Endothelial cell of umbilical vein (primary cell): ENCODE data around the gene FAM217A. TPM values are rescaled to one million over a fixed set of nuclear protein-coding genes. Genes with fewer than 3 reads are reported as not detected.

Source experiments
- BruUV-seq: library from RNA; stranded (reverse); fragments of 400-500 nt; replicated peaks from 2 replicates; lab custom pipeline; 2021; lab: Mats Ljungman, UMichigan
- CTCF ChIA-PET: fragments of 300-600, 350-600 bp; sonication (Branson Sonifier 250); formaldehyde crosslinking; loops from one replicate; lab custom pipeline; 2021; ENCODE audit warnings: antibody characterized with exemption, inconsistent platforms; lab: Charles Lee
- POLR2A ChIA-PET: fragments of 300-600, 350-600 bp; sonication (Branson Sonifier 250); formaldehyde crosslinking; loops from one replicate; lab custom pipeline; 2021; ENCODE audit warnings: antibody characterized with exemption, inconsistent platforms; lab: Charles Lee
- DNase-seq: peaks from one replicate; pipeline ENCODE4 v3.0.0-alpha.2; 2011; ENCODE audit warnings: low read depth, low spot score
- FAIRE-seq: peaks from 2 replicates; lab custom pipeline; 2011; peaks lifted over from hg19 to GRCh38; lab: Jason Lieb, UNC
- H2AFZ ChIP-seq: 2 replicates; pipeline ENCODE4 v1.6.0; 2012; ENCODE audit warnings: low read depth, low read length, control low read depth, inconsistent platforms
- H3K27ac ChIP-seq: 2 replicates; pipeline ENCODE4 v1.5.1; 2011; ENCODE audit warnings: low read depth, mild to moderate bottlenecking, control low read depth, low read length, moderate library complexity; ENCODE audit not compliant: insufficient read depth
- H3K27me3 ChIP-seq, 2 experiments: 2 replicates each; pipeline versions ENCODE4 v1.6.0 to v1.6.1; 2011; ENCODE audit warnings: low read length in 2 of 2, mixed read lengths in 1 of 2; ENCODE audit not compliant: control insufficient read depth in 2 of 2, insufficient read depth in 2 of 2
- H3K36me3 ChIP-seq, 2 experiments: 2 replicates in 1 of 2; 3 replicates in 1 of 2; pipeline ENCODE4 v1.5.1; 2011; ENCODE audit warnings: low read length in 2 of 2, mild to moderate bottlenecking in 1 of 2, moderate library complexity in 1 of 2; ENCODE audit not compliant: control insufficient read depth in 2 of 2, insufficient read depth in 2 of 2; ENCODE audit errors: extremely low read depth in 1 of 2
- H3K4me1 ChIP-seq: 3 replicates; pipeline ENCODE4 v1.5.1; 2011; ENCODE audit warnings: mild to moderate bottlenecking, low read length; ENCODE audit not compliant: control insufficient read depth, insufficient read depth; ENCODE audit errors: extremely low read depth
- H3K4me2 ChIP-seq: 2 replicates; pipeline ENCODE4 v1.6.1; 2011; ENCODE audit warnings: low read length, control low read depth, mixed read lengths; ENCODE audit not compliant: insufficient read depth
- H3K4me3 ChIP-seq, 3 experiments: fragments of 200-600 bp in 1 of 3; sonication (generic), shearing (Covaris generic) in 1 of 3; replicated peaks in 1 of 3; 2 replicates each; pipeline ENCODE4 v1.5.1; 2011 to 2016; ENCODE audit warnings: control low read depth in 3 of 3, low read length in 3 of 3, mild to moderate bottlenecking in 2 of 3, inconsistent platforms in 1 of 3, low read depth in 1 of 3, moderate library complexity in 1 of 3; ENCODE audit not compliant: insufficient read depth in 1 of 3
- H3K79me2 ChIP-seq: 2 replicates; pipeline ENCODE4 v1.6.0; 2012; ENCODE audit warnings: low read length, inconsistent platforms; ENCODE audit not compliant: control insufficient read depth, insufficient read depth
- H3K9ac ChIP-seq: replicated peaks from 2 replicates; pipeline ENCODE3; 2011; ENCODE audit warnings: low read length, control low read depth; ENCODE audit not compliant: insufficient read depth; ENCODE audit errors: extremely low read depth
- H3K9me1 ChIP-seq: replicated peaks from 3 replicates; pipeline ENCODE4 v1.6.0; 2011; ENCODE audit warnings: mild to moderate bottlenecking, low read length; ENCODE audit not compliant: control insufficient read depth, insufficient read depth; ENCODE audit errors: extremely low read depth
- H3K9me3 ChIP-seq: replicated peaks from 2 replicates; pipeline ENCODE4 v1.5.1; 2012; ENCODE audit warnings: low read length, inconsistent platforms; ENCODE audit not compliant: control insufficient read depth, insufficient read depth
- H4K20me1 ChIP-seq: replicated peaks from 2 replicates; pipeline ENCODE3; 2011; ENCODE audit warnings: mild to moderate bottlenecking, low read length; ENCODE audit not compliant: control insufficient read depth, insufficient read depth; ENCODE audit errors: extremely low read depth
- CTCF ChIP-seq, 2 donors: IDR thresholded peaks; 1 replicate in 1 of 2; 2 replicates in 1 of 2; pipeline ENCODE4 v1.5.1; 2011; ENCODE audit warnings: low read length in 2 of 2, mild to moderate bottlenecking in 2 of 2, moderate library complexity in 2 of 2, control low read depth in 1 of 2, inconsistent platforms in 1 of 2, low read depth in 1 of 2; ENCODE audit not compliant: insufficient read depth in 1 of 2; ENCODE audit errors: extremely low read depth in 1 of 2
- EZH2 ChIP-seq: IDR thresholded peaks from 2 replicates; pipeline ENCODE4 v1.6.1; 2012; ENCODE audit warnings: borderline replicate concordance, low read depth, mild to moderate bottlenecking, moderate library complexity, low read length, inconsistent platforms; ENCODE audit not compliant: severe bottlenecking
- FOS ChIP-seq: IDR thresholded peaks from 2 replicates; pipeline ENCODE4 v1.6.1; 2011; ENCODE audit warnings: mild to moderate bottlenecking, low read length, moderate library complexity, borderline replicate concordance; ENCODE audit not compliant: insufficient read depth
- GATA2 ChIP-seq: IDR thresholded peaks from 2 replicates; pipeline ENCODE4 v1.7.0; 2011; ENCODE audit warnings: low read depth, mild to moderate bottlenecking, moderate library complexity, mixed read lengths, low read length; ENCODE audit not compliant: insufficient read length, insufficient read depth
- JUN ChIP-seq: IDR thresholded peaks from 2 replicates; pipeline ENCODE4 v1.6.1; 2011; ENCODE audit warnings: borderline replicate concordance, low read depth; ENCODE audit not compliant: insufficient read length, insufficient read depth
- MAX ChIP-seq: IDR thresholded peaks from 2 replicates; pipeline ENCODE4 v1.6.1; 2011; ENCODE audit not compliant: insufficient read depth, insufficient read length
- MYC ChIP-seq: IDR thresholded peaks from one replicate; pipeline ENCODE4 v1.6.1; 2011; ENCODE audit warnings: mild to moderate bottlenecking, low read depth, low read length
- POLR2A ChIP-seq: IDR thresholded peaks from 2 replicates; pipeline ENCODE4 v1.6.1; 2012; ENCODE audit warnings: low read depth, mild to moderate bottlenecking, control low read depth, low read length
- POLR2AphosphoS5 ChIP-seq: IDR thresholded peaks from 2 replicates; pipeline ENCODE4 v1.6.1; 2012; ENCODE audit warnings: low read depth, mild to moderate bottlenecking, control low read depth, low read length, moderate library complexity; ENCODE audit not compliant: insufficient read depth
- dilution Hi-C: fragments of 300-500 bp; cut with MboI; formaldehyde crosslinking; loops from one replicate; pipeline ENCODE4 v1.15.0; 2019; ENCODE audit warnings: low sequenced_read_pairs; ENCODE audit not compliant: extremely low pct_ligation_motif_present
- intact Hi-C: fragments of 100-400 bp; cut with micrococcal nuclease; formaldehyde crosslinking; loops from one replicate; pipeline ENCODE4 v1.10.0; 2022
- polyA plus RNA-seq, 4 experiments: library from polyadenylated mRNA; depleted of rRNA in 3 of 4; stranded (reverse) in 3 of 4; unstranded in 1 of 4; fragments of >200 nt; gene quantifications; 2 replicates each; pipeline versions ENCODE4 v1.2.1 to v1.2.3, GENCODE V29; 2011 to 2012; ENCODE audit warnings: missing spikeins in 1 of 4
- total RNA-seq: library from RNA; stranded (reverse); gene quantifications from 2 replicates; pipeline ENCODE4 v1.2.3, GENCODE V29; 2021

Gene FAM217A
- total and polyA plus RNA-seq, 2 donors (not counting 3 experiments of a cell fraction or from before 2014, with no cell fraction given) = not detected

- H4K20me1 ChIP-seq = no peaks in the 10 kb centered on the region
- no peak overlapping the region for H3K27ac ChIP-seq
- no peak for DNase-seq
- H3K27me3 ChIP-seq = no peaks in the 10 kb centered on the region
- peaks cover 3% of the 10 kb centered on the region for H3K79me2 ChIP-seq
- no TSS peak for BruUV-seq
- ChIA-PET POLR2A (no interaction called here), CTCF (interaction anchor here (0.8 to 8.0 kb wide), 5 partner anchors 8 to 153 kb away, joined by 3 to 120 read pairs (median 5); no protein-coding TSS in a partner anchor)
- H3K9me1 ChIP-seq = no peaks in the 10 kb centered on the region
- intact Hi-C loops (no loop called here), dilution Hi-C loops (no loop called here)
- no peaks in the 10 kb centered on the region for H3K9me3 ChIP-seq
- TF ChIP-seq MYC (no peak), POLR2AphosphoS5 (no peak), POLR2A (no peak), JUN (no peak), EZH2 (no peak), MAX (no peak), FOS (no peak), CTCF (IDR thresholded peaks at IDR 0.05; ENCODE audit: extremely low read depth in 1 of 2, insufficient read depth in 1 of 2, low read depth in 1 of 2, low read length in 2 of 2) (no peak), GATA2 (no peak)
- H3K4me3 ChIP-seq = no peak overlapping the region
- peaks cover 7 to 42% of the 10 kb centered on the region in 2 experiments for H3K36me3 ChIP-seq
- H3K4me1 ChIP-seq = peaks cover 22% of the 10 kb centered on the region
- H2AFZ ChIP-seq = no peak overlapping the region
- no peak overlapping the region for H3K9ac ChIP-seq
- FAIRE-seq = no peak
- no peak overlapping the region for H3K4me2 ChIP-seq
These were observed 21.9 kb downstream of the FAM217A start for GRCh38 chr6:4057036-4057435.
